ENCODE measurements around the gene GAL3ST2.

- TF ChIP-seq, protein P1, sequence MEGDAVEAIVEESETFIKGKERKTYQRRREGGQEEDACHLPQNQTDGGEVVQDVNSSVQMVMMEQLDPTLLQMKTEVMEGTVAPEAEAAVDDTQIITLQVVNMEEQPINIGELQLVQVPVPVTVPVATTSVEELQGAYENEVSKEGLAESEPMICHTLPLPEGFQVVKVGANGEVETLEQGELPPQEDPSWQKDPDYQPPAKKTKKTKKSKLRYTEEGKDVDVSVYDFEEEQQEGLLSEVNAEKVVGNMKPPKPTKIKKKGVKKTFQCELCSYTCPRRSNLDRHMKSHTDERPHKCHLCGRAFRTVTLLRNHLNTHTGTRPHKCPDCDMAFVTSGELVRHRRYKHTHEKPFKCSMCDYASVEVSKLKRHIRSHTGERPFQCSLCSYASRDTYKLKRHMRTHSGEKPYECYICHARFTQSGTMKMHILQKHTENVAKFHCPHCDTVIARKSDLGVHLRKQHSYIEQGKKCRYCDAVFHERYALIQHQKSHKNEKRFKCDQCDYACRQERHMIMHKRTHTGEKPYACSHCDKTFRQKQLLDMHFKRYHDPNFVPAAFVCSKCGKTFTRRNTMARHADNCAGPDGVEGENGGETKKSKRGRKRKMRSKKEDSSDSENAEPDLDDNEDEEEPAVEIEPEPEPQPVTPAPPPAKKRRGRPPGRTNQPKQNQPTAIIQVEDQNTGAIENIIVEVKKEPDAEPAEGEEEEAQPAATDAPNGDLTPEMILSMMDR (IDR thresholded peaks at IDR 0.05) = no peak
- no peak for TF ChIP-seq POLR2A (IDR thresholded peaks at IDR 0.05)
Measured at GRCh38 chr2:241728000-241728399, 48.6 kb upstream of the GAL3ST2 start.

Measured in uterus (tissue), 2 donors.